GM12874 (cell line): Measurements from ENCODE around the gene SDR9C7.

Experiments used
- CTCF ChIP-seq: IDR thresholded peaks from 2 replicates; pipeline ENCODE4 v1.5.1; 2011; ENCODE audit warnings: low read depth, mild to moderate bottlenecking, control low read depth, low read length, moderate library complexity; ENCODE audit not compliant: insufficient read depth

Gene SDR9C7

DNA sequence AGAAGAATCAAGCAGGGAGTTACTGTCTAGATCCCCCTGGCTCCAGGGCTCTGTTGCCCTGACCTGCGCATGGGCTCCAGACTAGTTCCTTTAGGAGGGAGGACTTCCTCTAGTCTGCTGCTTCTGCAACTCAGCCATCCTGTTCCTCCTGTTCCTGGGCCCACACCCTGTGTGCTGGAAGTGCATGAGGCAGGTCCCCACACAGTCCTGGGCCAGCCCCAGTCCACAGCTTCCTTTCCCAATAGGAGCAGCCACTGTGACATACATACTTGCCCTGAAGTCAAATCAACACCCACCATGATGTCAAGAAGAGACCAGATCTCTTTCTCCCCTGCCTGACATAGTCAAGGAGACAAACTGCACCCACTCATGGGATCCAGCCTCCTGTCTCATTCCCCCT, 1.3 kb downstream of the SDR9C7 start:
- TF ChIP-seq CTCF, result no peak

GRCh38 chr12:56932146-56932545, 2.1 kb downstream of the SDR9C7 start:
- TF ChIP-seq CTCF, result no peak

GRCh38 chr12:56931474-56931978, 2.7 kb downstream of the SDR9C7 start:
- no peak for TF ChIP-seq CTCF

- TF ChIP-seq CTCF, result no peak
These were observed 4.0 kb downstream of the SDR9C7 start for GRCh38 chr12:56930241-56930640.

DNA sequence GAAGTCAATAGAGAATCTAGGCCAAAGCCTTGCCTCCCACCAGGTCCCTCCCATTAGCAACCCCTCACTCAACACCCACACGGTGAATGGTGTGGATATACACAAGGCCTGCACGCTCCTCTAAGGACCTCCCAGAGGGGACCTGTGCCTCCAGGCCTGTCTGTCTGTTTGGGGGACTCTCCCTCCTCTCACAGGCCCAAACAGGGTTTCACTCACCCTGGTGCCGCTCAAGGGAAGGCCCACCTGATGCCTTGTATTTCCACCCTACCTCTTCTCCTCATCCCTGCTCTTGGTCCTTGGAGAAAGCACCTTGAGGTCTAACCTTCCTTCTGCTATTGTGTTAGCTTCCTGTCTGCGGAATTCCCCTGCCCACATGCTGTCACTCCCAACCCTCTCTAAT, 4.4 kb downstream of the SDR9C7 start:
- no peak for TF ChIP-seq CTCF

DNA sequence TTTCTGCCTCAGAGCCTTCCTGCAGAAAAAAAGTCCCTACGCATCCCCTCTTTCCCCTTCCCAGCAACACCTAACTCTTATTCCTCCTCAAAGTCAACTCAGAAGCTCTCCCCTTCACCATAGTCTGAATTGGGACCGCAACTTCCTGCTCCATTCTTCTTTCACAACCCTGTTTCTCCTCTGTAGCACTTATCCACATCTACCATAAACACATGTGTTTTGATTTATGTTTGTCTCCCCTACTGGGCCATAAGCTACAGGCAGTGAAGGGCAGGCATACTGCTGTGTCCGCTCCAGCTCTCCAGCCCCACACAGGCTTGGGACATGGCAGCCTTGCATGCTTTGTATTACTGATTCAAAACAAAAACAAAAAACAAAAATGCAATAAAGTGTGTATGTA, 5.9 kb downstream of the SDR9C7 start:
- no peak for TF ChIP-seq CTCF

DNA sequence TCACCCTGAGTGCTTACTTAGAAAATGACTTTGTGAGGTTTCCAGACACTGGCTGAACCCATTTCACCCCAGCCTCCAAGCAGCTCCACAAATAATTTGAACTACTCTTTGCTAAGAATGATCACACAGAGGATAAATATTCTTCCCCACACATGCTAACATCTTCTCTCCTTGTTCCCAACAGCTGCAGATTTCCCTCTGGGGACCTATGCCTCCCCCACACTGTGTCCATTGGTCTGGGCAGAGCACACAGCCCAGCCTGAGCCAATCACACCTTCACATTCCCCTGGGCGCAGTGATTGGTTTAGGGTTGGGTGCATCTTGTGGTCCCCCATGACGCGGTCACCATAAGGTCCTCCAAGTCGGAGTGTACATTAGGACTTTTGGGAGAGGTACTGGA, 6.9 kb downstream of the SDR9C7 start:
- no peak for TF ChIP-seq CTCF

DNA sequence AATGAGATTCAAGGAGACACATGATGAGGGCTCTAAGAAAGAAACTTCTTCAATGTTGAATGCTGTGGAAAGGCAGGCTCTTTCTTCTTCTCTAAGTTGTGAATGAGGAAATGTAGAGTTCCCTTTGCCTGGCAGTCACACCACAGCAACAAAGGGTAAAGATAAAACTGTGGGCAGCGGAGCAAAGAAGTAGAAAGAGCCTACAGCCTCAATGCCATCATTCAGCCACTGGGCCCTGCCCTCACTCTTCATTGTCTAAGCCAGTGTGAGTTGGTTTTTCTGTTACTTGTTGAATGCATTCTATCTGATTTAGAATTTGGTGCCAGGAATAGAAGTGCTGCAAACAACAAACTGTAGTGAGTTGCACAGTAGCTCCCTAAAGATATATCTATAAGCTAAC, 12.2 kb downstream of the SDR9C7 start:
- TF ChIP-seq CTCF, result no peak
